ENCODE results near the gene USF2. TPM values are rescaled to one million over a fixed set of nuclear protein-coding genes. Genes with fewer than 3 reads are reported as not detected.

Gene USF2
- 160 and 166 TPM in 2 replicates for total RNA-seq (2014; rRNA removed; shearing (Covaris generic))

GRCh38 chr19:35268536-35269437 lies at the start of gene USF2:
TSS of gene USF2 (plus strand) at chr19:35268962. CDS start at chr19:35269102, 140 bp downstream.

GRCh38 chr19:35228177-35228930 lies 40.4 kb upstream of the USF2 start, which contains the start of gene FAM187B:
TSS of gene FAM187B (minus strand) at chr19:35228739. CDS start at chr19:35228680, 59 bp downstream.

GRCh38 chr19:35248310-35249145 lies 20.2 kb upstream of the USF2 start, which contains the start of gene LSR:
TSS of gene LSR (plus strand) at chr19:35249002. CDS start at chr19:35249023, 21 bp downstream.

GRCh38 chr19:35291916-35292315 lies 23.2 kb downstream of the USF2 start, which contains the start of gene MAG:
TSS of gene MAG (plus strand) at chr19:35292161. CDS start at chr19:35295409, 3,248 bp downstream.

GRCh38 chr19:35328851-35329285 lies 60.1 kb downstream of the USF2 start, which contains the start of gene CD22:
TSS of gene CD22 (plus strand) at chr19:35329187. CDS start at chr19:35332041, 2,854 bp downstream.

Other genes with a start within 250 kb of the USF2 start
- 5.4 and 5.7 TPM in 2 replicates for gene SCN1B, start 238.5 kb upstream of the USF2 start, total RNA-seq (2014; rRNA removed; shearing (Covaris generic))
- gene HPN, start 227.2 kb upstream of the USF2 start, total RNA-seq (2014; rRNA removed; shearing (Covaris generic)): not detected in 2 replicates
- gene FXYD3, start 153.1 kb upstream of the USF2 start, total RNA-seq (2014; rRNA removed; shearing (Covaris generic)): 49.6 and 65.0 TPM in 2 replicates
- gene LGI4, start 133.9 kb upstream of the USF2 start, total RNA-seq (2014; rRNA removed; shearing (Covaris generic)): 0.64 and 3.0 TPM in 2 replicates
- gene FXYD1, start 130.1 kb upstream of the USF2 start, total RNA-seq (2014; rRNA removed; shearing (Covaris generic)): 0.56 TPM in 1 of 2 replicates, not detected in the other
- gene FXYD7, start 125.7 kb upstream of the USF2 start, total RNA-seq (2014; rRNA removed; shearing (Covaris generic)): 0.26 and 2.1 TPM in 2 replicates
- gene FXYD5, start 114.2 kb upstream of the USF2 start, total RNA-seq (2014; rRNA removed; shearing (Covaris generic)): 143 and 156 TPM in 2 replicates
- gene FAM187B, start 40.2 kb upstream of the USF2 start, total RNA-seq (2014; rRNA removed; shearing (Covaris generic)): not detected in 2 replicates
- gene LSR, start 20.0 kb upstream of the USF2 start, total RNA-seq (2014; rRNA removed; shearing (Covaris generic)): 3.6 and 4.5 TPM in 2 replicates
- 1.2 TPM in 1 of 2 replicates, not detected in the other for gene HAMP, start 13.6 kb downstream of the USF2 start, total RNA-seq (2014; rRNA removed; shearing (Covaris generic))
- 1.3 TPM in 1 of 2 replicates, not detected in the other for gene MAG, start 23.2 kb downstream of the USF2 start, total RNA-seq (2014; rRNA removed; shearing (Covaris generic))
- gene CD22, start 60.2 kb downstream of the USF2 start, total RNA-seq (2014; rRNA removed; shearing (Covaris generic)): 8.2 and 11.6 TPM in 2 replicates
- 0.16 TPM in 1 of 2 replicates, not detected in the other for gene FFAR1, start 78.9 kb downstream of the USF2 start, total RNA-seq (2014; rRNA removed; shearing (Covaris generic))
- gene FFAR3, start 89.5 kb downstream of the USF2 start, total RNA-seq (2014; rRNA removed; shearing (Covaris generic)): not detected in 2 replicates
- gene GPR42, start 102.1 kb downstream of the USF2 start, total RNA-seq (2014; rRNA removed; shearing (Covaris generic)): not detected in 2 replicates
- not detected in 2 replicates for gene FFAR2, start 179.3 kb downstream of the USF2 start, total RNA-seq (2014; rRNA removed; shearing (Covaris generic))
- not detected in 2 replicates for gene KRTDAP, start 221.5 kb downstream of the USF2 start, total RNA-seq (2014; rRNA removed; shearing (Covaris generic))
- gene DMKN, start 244.7 kb downstream of the USF2 start, total RNA-seq (2014; rRNA removed; shearing (Covaris generic)): 16.5 and 24.2 TPM in 2 replicates

All from A375 (cell line).